GM10847 (cell line): Measurements from ENCODE around the gene TRMT10B.

Experiments
- POLR2A ChIP-seq: IDR thresholded peaks from 2 replicates; pipeline ENCODE4 v1.6.1; 2011; ENCODE audit not compliant: insufficient read length; ENCODE audit errors: extremely low read depth

TRMT10B gene

DNA sequence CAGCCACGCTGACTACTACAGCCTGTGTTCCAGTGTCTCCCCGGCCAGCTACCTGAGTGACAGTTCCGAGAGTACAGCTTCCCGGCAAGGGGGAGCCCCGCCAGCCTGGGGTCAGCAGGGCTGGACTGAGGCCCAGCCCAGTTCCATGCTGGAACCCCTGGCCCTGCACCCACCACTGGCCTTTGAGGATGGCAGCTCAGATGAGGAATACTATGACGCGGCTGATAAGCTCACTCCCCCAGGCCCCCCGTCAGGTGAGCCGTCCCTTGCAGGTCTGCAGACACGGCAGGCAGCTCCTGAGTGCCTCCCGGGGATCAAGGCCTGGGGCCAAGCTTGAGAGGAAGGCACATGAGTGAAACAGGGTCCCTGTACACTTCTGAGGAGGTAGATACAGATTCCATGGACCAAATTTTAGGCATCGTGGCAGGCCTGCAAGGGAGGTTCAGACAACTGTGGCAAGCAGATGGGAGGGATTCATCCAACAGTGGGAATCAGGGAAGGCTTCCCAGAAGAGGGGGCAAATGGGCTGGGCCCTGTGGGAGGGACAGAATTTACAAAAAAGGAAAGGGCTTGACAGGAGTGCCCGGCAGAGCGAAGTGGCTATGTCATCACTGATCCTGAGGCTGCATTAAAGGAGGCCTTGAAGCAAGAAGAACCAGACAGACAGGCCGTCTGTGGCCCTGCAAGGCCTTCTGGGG is 12.8 kb upstream of the TRMT10B start:
- no peak for TF ChIP-seq POLR2A

DNA sequence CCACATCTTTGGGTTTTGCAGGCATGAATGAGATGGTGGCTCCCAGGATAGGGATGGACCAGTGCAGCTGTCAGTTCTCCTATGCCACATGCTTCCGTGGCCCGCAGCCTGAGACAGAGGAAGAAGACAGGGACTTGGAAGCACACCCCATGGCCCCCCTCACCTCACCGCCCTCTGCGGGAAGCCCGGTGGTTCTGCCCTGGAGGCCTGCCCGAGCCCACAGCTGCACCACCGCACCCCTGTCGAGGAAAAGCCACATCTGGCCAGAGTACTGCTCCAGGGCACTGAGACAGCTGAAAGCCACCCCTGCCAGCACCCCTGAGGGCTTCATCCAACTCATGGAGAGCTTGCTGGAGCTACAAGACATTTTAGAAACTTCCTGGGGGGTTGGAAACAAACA is 7.6 kb upstream of the TRMT10B start:
- TF ChIP-seq POLR2A: no peak

- no peak for TF ChIP-seq POLR2A
Measured at GRCh38 chr9:37746448-37747270, 6.9 kb upstream of the TRMT10B start.

- no peak for TF ChIP-seq POLR2A
Measured at GRCh38 chr9:37747271-37747753, 6.3 kb upstream of the TRMT10B start.

DNA sequence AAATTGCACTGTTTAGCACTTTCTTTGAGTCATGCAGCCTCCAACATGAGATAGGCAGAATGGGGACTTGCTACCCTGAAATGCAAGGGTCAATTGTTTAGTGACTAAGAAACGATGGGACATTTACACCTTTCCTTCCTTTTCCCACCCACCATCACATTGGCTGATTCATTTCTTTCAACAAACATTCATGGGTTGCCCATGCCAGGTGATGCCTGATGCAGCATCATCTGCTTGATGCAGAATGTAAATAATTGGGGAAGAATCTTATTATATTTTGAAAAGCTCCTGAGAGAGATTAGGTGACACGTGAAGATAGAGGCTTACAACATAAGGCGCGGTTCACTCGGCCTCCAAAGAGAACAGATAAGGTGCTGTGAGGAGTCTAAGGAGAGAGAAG is 4.5 kb upstream of the TRMT10B start:
- no peak for TF ChIP-seq POLR2A

- no peak for TF ChIP-seq POLR2A
Measured at GRCh38 chr9:37751186-37751585, 2.4 kb upstream of the TRMT10B start.

DNA sequence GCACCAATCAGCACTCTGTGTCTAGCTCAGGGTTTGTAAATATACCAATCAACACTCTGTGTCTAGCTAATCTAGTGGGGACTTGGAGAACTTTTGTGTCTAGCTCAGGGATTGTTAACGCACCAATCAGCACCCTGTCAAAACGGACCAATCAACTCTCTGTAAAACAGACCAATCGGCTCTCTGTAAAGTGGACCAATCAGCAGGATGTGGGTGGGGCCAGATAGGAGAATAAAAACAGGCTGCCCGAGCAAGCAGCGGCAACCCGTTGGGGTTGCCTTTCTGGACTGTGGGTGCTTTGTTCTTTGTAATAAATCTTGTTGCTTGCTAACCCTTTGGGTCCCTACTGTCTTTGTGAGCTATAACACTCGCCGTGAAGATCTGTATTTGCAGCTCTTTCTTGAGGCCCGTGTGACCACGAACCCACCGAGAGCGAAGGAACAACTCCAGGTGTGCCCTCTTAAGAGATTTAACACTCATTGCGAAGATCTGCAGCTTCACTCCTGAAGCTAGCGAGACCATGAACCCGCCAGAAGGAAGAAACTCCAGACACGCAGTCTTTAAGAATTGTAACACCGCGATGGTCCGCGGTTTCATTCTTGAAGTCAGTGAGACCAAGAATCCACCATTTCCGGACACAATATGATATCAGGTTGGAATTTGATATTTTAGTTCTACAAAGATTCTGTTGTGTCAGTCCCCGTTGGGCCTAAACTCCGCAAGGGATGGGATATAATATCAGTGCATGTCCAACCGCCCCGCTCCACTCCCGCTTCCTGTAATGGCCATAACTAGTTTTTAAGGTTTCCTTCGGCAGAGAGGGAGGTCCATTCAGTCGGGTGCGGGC is 740 bp upstream of the TRMT10B start:
- TF ChIP-seq POLR2A: no peak

DNA sequence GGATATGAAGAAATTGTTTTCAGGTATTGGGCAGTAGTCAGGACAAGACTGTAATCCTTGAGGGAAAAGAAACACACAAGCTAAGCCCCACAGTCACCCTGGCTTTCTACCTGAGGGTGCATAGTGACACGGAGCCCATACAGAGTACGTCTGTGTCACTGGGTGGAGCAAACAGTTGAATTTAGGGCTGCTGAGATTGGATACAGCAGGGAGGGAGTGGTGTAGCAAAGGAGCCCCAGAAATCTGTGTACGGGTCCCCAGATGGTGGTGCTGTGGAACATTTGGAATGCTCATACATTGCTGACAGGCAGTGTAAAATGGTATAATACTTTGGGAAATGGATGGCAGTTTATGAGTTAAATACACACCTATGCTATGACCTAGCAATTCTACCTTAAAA is 5.1 kb downstream of the TRMT10B start:
- no peak for TF ChIP-seq POLR2A

DNA sequence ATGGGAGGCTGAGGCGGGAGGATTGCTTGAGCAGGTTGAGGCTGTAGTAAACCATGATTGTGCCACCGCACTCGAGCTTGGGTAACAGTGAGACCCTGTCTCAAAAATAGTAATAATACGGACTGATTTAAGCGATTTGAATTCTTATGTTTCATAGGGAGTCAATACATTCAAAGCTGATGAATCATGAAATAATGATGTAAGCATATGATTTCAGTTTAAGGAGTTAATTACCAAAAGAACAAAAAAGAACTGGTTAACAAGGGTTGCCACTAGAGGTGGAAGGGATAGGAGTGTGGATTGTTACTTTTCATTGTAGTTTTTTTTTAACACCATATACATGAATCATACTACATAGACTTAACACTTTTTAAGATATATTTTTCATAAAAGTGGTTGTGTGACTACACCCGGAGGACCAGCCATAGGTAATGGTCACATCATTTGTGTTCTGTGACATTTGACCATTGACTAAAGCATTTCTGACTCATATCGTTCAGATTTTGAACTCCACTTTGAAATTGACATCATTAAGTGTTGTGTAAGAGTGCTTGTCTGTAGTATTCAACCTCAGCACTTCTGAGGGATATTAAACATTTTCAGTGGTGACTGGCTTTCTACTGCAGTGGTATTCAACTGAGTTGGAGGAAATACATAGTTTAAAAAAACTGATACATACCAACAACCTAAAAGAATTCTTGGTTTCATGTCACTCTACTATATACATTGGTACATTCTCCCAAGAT is 7.0 kb downstream of the TRMT10B start:
- no peak for TF ChIP-seq POLR2A

DNA sequence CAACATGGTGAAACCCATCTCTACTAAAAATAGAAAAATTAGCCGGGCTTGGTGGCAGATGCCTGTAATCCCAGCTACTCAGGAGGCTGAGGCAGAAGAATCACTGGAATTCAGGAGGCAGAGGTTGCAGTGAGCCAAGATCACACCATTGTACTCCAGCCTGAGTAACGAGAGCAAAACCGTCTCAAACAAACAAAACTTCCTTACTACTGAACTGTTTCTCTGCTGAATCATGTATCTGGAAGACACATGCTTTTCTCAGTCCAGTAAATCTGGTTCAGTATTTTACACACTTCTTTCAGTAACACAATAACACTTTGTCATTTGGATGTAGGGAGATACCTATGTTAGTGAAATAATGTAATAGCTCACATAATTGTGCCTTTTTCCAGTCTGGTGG is 7.9 kb downstream of the TRMT10B start:
- TF ChIP-seq POLR2A: no peak

GRCh38 chr9:37769306-37769705 is 15.7 kb downstream of the TRMT10B start:
- no peak for TF ChIP-seq POLR2A

- TF ChIP-seq POLR2A: no peak
Measured at GRCh38 chr9:37769995-37770394, 16.4 kb downstream of the TRMT10B start.

DNA sequence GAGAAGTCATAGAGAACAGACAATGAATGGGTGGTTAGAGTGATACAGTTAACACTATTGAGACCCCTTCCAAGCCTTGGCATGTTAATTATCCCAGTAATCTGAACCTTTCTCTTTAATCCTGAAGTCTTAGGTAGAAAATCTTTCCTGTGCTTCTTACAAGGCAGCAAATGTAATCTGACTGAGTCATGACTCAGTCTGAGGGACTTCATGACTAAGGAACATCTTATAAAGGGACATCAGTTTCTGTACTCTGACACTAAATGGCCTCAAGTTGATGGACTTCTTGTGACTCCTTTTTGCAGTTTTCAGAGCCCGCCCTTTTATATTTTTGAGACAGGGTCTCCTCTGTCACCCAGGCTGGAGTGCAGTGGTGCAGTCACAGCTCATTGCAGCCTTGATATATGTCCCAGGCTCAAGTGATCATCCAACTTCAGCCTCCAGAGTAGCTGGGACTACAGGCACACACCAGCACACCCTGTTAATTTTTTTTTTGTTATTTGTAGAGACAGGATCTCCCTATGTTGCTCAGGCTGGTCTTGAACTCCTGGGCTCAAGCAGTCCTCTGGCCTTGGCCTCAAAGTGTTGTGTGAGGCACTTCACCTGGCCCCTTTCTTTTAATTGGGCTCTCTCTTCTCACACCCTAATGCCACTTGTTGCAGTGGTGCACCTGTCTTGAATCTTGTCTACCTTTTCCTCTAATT is 21.8 kb downstream of the TRMT10B start:
- no peak for TF ChIP-seq POLR2A

DNA sequence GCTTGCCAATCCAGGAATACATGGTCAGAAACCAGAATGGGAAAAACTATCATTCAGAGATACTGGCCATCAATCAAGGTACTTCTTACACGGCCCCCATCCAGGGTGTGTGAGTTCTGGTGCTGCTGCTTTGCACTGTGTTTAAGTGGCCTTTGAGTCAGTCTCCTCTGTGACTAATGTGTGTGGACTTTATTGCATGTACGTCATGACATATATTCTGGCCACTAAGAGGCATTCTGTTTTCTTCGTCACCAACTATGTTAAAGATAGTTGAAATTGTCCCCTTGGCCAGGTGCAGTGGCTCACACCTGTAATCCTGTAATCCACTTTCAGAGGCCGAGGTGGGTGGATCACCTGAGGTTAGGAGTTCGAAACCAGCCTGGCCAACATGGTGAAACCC is 22.7 kb downstream of the TRMT10B start:
- TF ChIP-seq POLR2A: no peak
